H1 (cell line): ENCODE results near the gene CKS1B. TPM values are rescaled to one million over a fixed set of nuclear protein-coding genes. Genes with fewer than 3 reads are reported as not detected.

Experiments
- ASH2L ChIP-seq: fragments of 200-600, 300-600 bp; sonication (generic); IDR thresholded peaks from one replicate; pipeline ENCODE4 v1.7.1; 2017; ENCODE audit warnings: low read length
- CBX8 ChIP-seq: fragments of 300-800, 300-1000 bp; sonication (generic); IDR thresholded peaks from 2 replicates; pipeline ENCODE4 v1.7.1; 2016; ENCODE audit warnings: low read depth, low read length, borderline replicate concordance
- CEBPB ChIP-seq: IDR thresholded peaks from 2 replicates; pipeline ENCODE4 v1.6.1; 2012; ENCODE audit warnings: low read depth, low read length
- CHD1 ChIP-seq: IDR thresholded peaks from 2 replicates; pipeline ENCODE4 v1.6.1; 2012; ENCODE audit warnings: low read depth, low read length, improper control_type of control experiment
- EP300 ChIP-seq, 2 experiments: IDR thresholded peaks; 1 replicate in 1 of 2; 2 replicates in 1 of 2; pipeline ENCODE4 v1.6.1; 2011 to 2012; ENCODE audit warnings: low read depth in 2 of 2, low read length in 2 of 2, mild to moderate bottlenecking in 2 of 2, borderline replicate concordance in 1 of 2, inconsistent platforms in 1 of 2, moderate library complexity in 1 of 2
- GABPA ChIP-seq: IDR thresholded peaks from 2 replicates; pipeline ENCODE4 v1.6.1; 2011; ENCODE audit warnings: mild to moderate bottlenecking, low read length, moderate library complexity, borderline replicate concordance; ENCODE audit not compliant: insufficient read depth
- HDAC6 ChIP-seq: IDR thresholded peaks from one replicate; pipeline ENCODE4 v1.7.1; 2012; ENCODE audit warnings: low read depth, mild to moderate bottlenecking, inconsistent platforms, low read length, moderate library complexity
- JUN ChIP-seq: IDR thresholded peaks from 2 replicates; pipeline ENCODE4 v1.6.1; 2011; ENCODE audit warnings: low read depth, mild to moderate bottlenecking, improper control_type of control experiment, low read length
- KDM1A ChIP-seq: fragments of 200-600, 300-600 bp; sonication (generic); IDR thresholded peaks from 2 replicates; pipeline ENCODE4 v1.7.1; 2016; ENCODE audit warnings: mild to moderate bottlenecking, low read length, borderline replicate concordance
- KDM5A ChIP-seq: fragments of 200-600 bp; IDR thresholded peaks from 2 replicates; pipeline ENCODE4 v1.7.1; 2012; ENCODE audit warnings: mild to moderate bottlenecking, low read length, inconsistent platforms, mixed read lengths
- NANOG ChIP-seq: IDR thresholded peaks from 2 replicates; pipeline ENCODE4 v1.6.1; 2011; ENCODE audit warnings: low read length, low read depth, mild to moderate bottlenecking, inconsistent platforms; ENCODE audit not compliant: insufficient read depth, poor library complexity, severe bottlenecking
- POLR2AphosphoS5 ChIP-seq: IDR thresholded peaks from 2 replicates; pipeline ENCODE4 v1.6.1; 2011; ENCODE audit warnings: low read depth, low read length
- RXRA ChIP-seq: IDR thresholded peaks from 2 replicates; pipeline ENCODE4 v1.6.1; 2011; ENCODE audit warnings: low read depth, mild to moderate bottlenecking, low read length, moderate library complexity; ENCODE audit not compliant: insufficient read depth
- SIN3A ChIP-seq, 2 experiments: IDR thresholded peaks in 1 of 2; conservative IDR thresholded peaks in 1 of 2; 2 replicates each; pipeline ENCODE4 v1.6.1; 2011 to 2012; ENCODE audit warnings: low read length in 2 of 2, improper control_type of control experiment in 1 of 2, low read depth in 1 of 2, mild to moderate bottlenecking in 1 of 2
- SIX5 ChIP-seq: IDR thresholded peaks from 2 replicates; pipeline ENCODE4 v1.6.1; 2011; ENCODE audit warnings: mild to moderate bottlenecking, low read depth, low read length
- SUZ12 ChIP-seq: fragments of 200-600 bp; sonication (generic); IDR thresholded peaks from 2 replicates; pipeline ENCODE4 v1.6.1; 2012; ENCODE audit warnings: mild to moderate bottlenecking, inconsistent platforms, low read length, moderate library complexity, mixed read lengths
- TBP ChIP-seq: IDR thresholded peaks from 2 replicates; pipeline ENCODE4 v1.6.1; 2011; ENCODE audit warnings: low read depth, low read length, improper control_type of control experiment
- YY1 ChIP-seq: IDR thresholded peaks from 2 replicates; pipeline ENCODE4 v1.6.1; 2011; ENCODE audit warnings: low read depth, mild to moderate bottlenecking, low read length
- polyA plus RNA-seq, 7 experiments: library from polyadenylated mRNA; depleted of rRNA in 3 of 7; stranded (reverse) in 5 of 7; unstranded in 2 of 7; fragments of >200 nt in 5 of 7; fragments of 200-250 nt in 2 of 7; gene quantifications; 1 replicate in 5 of 7; 2 replicates in 1 of 7; 4 replicates in 1 of 7; pipeline versions ENCODE4 v1.2.1 to v1.2.3, GENCODE V29; 2011 to 2013; ENCODE audit warnings: missing spikeins in 2 of 7, mixed read lengths in 2 of 7
- total RNA-seq: library from RNA; stranded (reverse); fragmentation: NEBNext Ultra II Directional; extraction: Animal tissue kit (Norgen Biotek cat#: 25700); gene quantifications from 2 replicates; pipeline ENCODE4 v1.2.1, GENCODE V29; 2021
- TF ChIP-seq, protein P1 (sequence below): IDR thresholded peaks from 2 replicates; pipeline ENCODE4 v1.6.1; 2012; ENCODE audit warnings: inconsistent platforms
- TF ChIP-seq, protein P2 (sequence below): IDR thresholded peaks from 2 replicates; pipeline ENCODE4 v1.6.1; 2012; ENCODE audit warnings: low read length, inconsistent platforms
- TF ChIP-seq, protein P3 (sequence below): IDR thresholded peaks from 2 replicates; pipeline ENCODE4 v1.6.1; 2012; ENCODE audit warnings: inconsistent platforms

The CKS1B gene
- total and polyA plus RNA-seq, 2 of the 8 experiments (the other 6 are each of a cell fraction or from before 2014, with no cell fraction given), result 294 to 1,025 TPM

DNA sequence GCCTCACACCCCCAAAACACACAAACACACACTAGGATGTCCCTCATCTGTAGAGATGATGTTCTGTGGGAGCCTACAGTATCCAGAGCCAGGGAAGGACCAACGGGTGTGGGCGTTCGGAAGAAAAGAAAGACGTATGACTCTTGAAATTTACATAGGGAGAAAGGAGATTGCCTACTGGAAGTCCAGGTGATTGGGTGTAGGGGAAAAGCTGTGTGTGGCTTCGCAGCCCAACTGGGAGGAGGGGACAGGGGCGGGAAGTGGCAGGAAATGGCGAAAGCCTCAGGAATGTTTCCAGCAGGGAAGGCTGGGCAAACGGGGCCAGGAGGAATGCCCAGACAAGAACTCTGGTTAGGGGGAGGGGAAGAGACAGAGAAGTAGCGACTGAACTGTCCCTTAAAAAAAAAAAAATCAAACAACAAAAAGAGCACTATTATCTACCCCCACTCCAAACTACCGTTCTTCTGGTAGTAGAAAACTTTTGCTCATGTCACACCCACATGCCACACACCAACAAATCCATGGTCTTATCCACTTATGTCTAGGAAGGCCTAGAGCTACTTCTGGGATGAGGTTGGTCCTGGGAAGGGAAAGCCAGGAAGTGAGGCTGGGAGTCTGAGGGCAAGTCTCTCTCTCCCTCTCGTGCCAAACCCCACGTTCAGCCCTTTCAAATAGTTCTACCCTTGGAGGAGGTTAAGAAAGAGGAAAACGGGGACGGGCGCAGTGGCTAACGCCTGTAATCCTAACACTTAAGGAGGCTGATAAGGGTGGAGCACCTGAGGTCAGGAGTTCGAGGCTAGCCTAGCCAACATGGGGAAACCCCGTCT lies 1.8 kb upstream of the CKS1B start (continued):
- peak; percentile 93 for TF ChIP-seq ASH2L
- no peak for TF ChIP-seq JUN
- TF ChIP-seq CBX8, result no peak
- no peak for TF ChIP-seq KDM5A
- no peak for TF ChIP-seq SIX5
- peak; percentile 73; a peak in 1 of 4 replicates for TF ChIP-seq SIN3A (conservative IDR thresholded peaks at IDR 0.05 in 1 of 2, IDR thresholded peaks at IDR 0.05 in 1 of 2; ENCODE audit: low read depth in 1 of 2, low read length in 2 of 2)
- no peak; the same call in 1 of the 2 replicates for TF ChIP-seq GABPA
- peak; percentile 84 for TF ChIP-seq POLR2AphosphoS5
- TF ChIP-seq EP300 (IDR thresholded peaks at IDR 0.05; ENCODE audit: borderline replicate concordance in 1 of 2, low read depth in 2 of 2, low read length in 2 of 2), result peak in 1 of 2 experiments; percentile 51; a peak in 1 of 3 replicates
- TF ChIP-seq, protein P1, sequence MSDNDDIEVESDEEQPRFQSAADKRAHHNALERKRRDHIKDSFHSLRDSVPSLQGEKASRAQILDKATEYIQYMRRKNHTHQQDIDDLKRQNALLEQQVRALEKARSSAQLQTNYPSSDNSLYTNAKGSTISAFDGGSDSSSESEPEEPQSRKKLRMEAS, result peak; percentile 30; the same call in 1 of the 2 replicates
- TF ChIP-seq, protein P2, sequence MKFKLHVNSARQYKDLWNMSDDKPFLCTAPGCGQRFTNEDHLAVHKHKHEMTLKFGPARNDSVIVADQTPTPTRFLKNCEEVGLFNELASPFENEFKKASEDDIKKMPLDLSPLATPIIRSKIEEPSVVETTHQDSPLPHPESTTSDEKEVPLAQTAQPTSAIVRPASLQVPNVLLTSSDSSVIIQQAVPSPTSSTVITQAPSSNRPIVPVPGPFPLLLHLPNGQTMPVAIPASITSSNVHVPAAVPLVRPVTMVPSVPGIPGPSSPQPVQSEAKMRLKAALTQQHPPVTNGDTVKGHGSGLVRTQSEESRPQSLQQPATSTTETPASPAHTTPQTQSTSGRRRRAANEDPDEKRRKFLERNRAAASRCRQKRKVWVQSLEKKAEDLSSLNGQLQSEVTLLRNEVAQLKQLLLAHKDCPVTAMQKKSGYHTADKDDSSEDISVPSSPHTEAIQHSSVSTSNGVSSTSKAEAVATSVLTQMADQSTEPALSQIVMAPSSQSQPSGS, result 0 out of 2 replicates have a peak, but pooled peaks have one; percentile 50
- TF ChIP-seq CEBPB, result peak; percentile 61; the same call in 1 of the 2 replicates
- TF ChIP-seq, protein P3, sequence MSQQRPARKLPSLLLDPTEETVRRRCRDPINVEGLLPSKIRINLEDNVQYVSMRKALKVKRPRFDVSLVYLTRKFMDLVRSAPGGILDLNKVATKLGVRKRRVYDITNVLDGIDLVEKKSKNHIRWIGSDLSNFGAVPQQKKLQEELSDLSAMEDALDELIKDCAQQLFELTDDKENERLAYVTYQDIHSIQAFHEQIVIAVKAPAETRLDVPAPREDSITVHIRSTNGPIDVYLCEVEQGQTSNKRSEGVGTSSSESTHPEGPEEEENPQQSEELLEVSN, result peak; percentile 61; the same call in 1 of the 2 replicates
- TF ChIP-seq KDM1A, result no peak
- no peak; the same call in 1 of the 2 replicates for TF ChIP-seq CHD1
- TF ChIP-seq YY1, result peak; percentile 82
- TF ChIP-seq NANOG, result no peak
- TF ChIP-seq RXRA, result no peak
- TF ChIP-seq TBP, result peak; percentile 65
- no peak for TF ChIP-seq SUZ12
- TF ChIP-seq HDAC6, result no peak
